ENCODE measurements around the gene MIB2. TPM values are rescaled to one million over a fixed set of nuclear protein-coding genes. Genes with fewer than 3 reads are reported as not detected.

MIB2 gene
- total and polyA plus RNA-seq, 2 experiments from 2014 or later, result 47.5 to 75.3 TPM

- Histone ChIP-seq H3K9me3 (ENCODE audit: low read depth) (no peaks in the 10 kb centered on the region), H3K9me2 (replicated peaks; ENCODE audit: insufficient read depth) (no peaks in the 10 kb centered on the region), H3K36me3 (replicated peaks; ENCODE audit: insufficient read depth, low read depth) (no peaks in the 10 kb centered on the region), H3K4me2 (no peak overlapping the region), H3K79me2 (peaks cover 17% of the 10 kb centered on the region), H3K4me3 (no peak overlapping the region), H3K27me3 (peaks cover under 1% of the 10 kb centered on the region), H3K4me1 (ENCODE audit: insufficient read depth) (peaks cover 3% of the 10 kb centered on the region), H2AFZ (no peak overlapping the region), H3K27ac (no peak overlapping the region), H4K20me1 (ENCODE audit: insufficient read depth, poor library complexity, severe bottlenecking) (peaks cover 2% of the 10 kb centered on the region)
- DNase-seq (ENCODE audit: low spot score), result no peak
- no peak for TF ChIP-seq EZH2phosphoT487 (IDR thresholded peaks at IDR 0.05; ENCODE audit: low read depth, severe bottlenecking, unreplicated experiment)
- no peak for TF ChIP-seq EZH2 (IDR thresholded peaks at IDR 0.05; ENCODE audit: borderline replicate concordance)
- no peak for TF ChIP-seq CTCF (IDR thresholded peaks at IDR 0.05; ENCODE audit: poor library complexity)
- 71% methylated on average over 10 of the region's 10 CpGs for WGBS (ENCODE audit: low lambda C conversion rate, missing lambda C conversion rate)
Measured at GRCh38 chr1:1577367-1578011, 37.8 kb upstream of the MIB2 start.

DNA sequence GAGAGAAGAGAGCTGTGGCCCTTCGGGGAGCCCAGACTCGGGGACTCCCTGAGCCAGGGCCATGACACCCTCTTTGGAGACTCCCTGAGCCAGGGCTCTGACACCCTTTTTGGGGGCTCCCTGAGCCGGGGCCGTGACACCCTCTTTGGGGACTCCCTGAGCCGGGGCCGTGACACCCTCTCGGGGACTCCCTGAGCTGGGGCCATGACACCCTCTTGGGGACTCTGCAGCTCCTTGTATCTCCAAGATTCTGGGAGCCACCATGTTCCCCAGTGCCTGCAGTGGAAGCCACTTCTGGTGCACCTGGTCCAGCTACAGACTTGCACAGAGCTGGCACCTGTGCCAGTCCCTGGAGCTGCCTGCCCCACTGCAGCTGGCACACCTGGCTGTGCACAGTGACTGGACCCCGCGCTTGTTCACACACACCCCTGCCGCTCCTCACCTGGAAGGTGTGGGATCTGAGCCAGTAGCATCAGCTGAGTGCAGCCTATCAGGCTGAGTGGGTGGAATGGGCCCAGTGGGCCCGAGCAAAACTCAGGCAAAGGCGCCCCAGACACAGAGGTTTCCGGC lies 36.8 kb upstream of the MIB2 start:
- H3K9me3 ChIP-seq (ENCODE audit: low read depth), result no peaks in the 10 kb centered on the region
- H3K9me2 ChIP-seq (replicated peaks; ENCODE audit: insufficient read depth), result no peaks in the 10 kb centered on the region
- H3K27me3 ChIP-seq, result peaks cover 2% of the 10 kb centered on the region
- no peak overlapping the region for H3K27ac ChIP-seq
- 92% methylated on average over 13 of the region's 13 CpGs for WGBS (ENCODE audit: low lambda C conversion rate, missing lambda C conversion rate)
- no peaks in the 10 kb centered on the region for H3K36me3 ChIP-seq (replicated peaks; ENCODE audit: insufficient read depth, low read depth)
- no peak overlapping the region for H3K4me3 ChIP-seq
- TF ChIP-seq EZH2phosphoT487 (IDR thresholded peaks at IDR 0.05; ENCODE audit: low read depth, severe bottlenecking, unreplicated experiment), result no peak
- TF ChIP-seq EZH2 (IDR thresholded peaks at IDR 0.05; ENCODE audit: borderline replicate concordance), result no peak
- no peak for TF ChIP-seq CTCF (IDR thresholded peaks at IDR 0.05; ENCODE audit: poor library complexity)
- no peaks in the 10 kb centered on the region for H4K20me1 ChIP-seq (ENCODE audit: insufficient read depth, poor library complexity, severe bottlenecking)
- no peak for DNase-seq (ENCODE audit: low spot score)
- H3K4me1 ChIP-seq (ENCODE audit: insufficient read depth), result peaks cover 3% of the 10 kb centered on the region
- H3K4me2 ChIP-seq, result no peak overlapping the region
- H3K79me2 ChIP-seq, result peaks cover 7% of the 10 kb centered on the region
- H2AFZ ChIP-seq, result no peak overlapping the region

DNA sequence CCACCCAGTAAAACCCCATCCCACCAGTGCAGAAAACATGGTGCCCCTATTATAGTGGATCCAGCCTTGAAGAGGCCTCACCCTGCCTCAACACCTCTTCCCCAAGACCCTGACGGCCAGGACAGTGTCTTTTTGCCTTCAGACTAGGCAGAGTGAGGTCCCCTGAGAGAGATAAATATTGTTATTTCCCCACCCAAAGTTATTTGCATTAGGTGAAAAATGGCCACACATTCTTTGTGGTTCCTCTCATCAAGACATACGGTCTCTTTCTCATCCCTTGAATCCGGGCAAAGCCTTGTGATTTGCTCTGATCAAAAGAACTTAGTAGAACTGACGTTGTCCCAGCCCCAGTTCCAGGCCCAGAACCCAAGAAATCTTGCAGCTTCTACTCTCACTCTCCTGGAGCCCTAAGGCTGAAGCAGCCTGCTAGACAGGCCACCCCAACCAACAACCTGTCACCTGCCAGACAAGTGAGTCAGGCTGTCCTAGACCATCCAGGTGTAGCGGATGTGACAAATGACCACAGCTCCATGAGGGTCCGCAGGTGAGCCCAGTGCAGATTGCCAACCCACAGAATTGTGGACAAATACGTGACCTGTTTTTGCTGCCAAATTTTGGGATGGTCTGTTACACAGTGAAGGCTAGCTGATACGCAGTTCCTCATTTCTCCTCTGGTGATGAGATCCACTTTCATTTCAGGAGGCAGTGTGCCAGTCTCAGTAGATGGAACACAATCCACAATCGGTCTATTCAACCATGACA lies 32.5 kb upstream of the MIB2 start:
- Histone ChIP-seq H3K9me2 (replicated peaks; ENCODE audit: insufficient read depth) (no peaks in the 10 kb centered on the region), H3K79me2 (no peaks in the 10 kb centered on the region), H3K4me2 (no peak overlapping the region), H3K4me1 (ENCODE audit: insufficient read depth) (no peaks in the 10 kb centered on the region), H3K27me3 (peaks cover 13% of the 10 kb centered on the region), H2AFZ (no peak overlapping the region), H3K36me3 (replicated peaks; ENCODE audit: insufficient read depth, low read depth) (no peaks in the 10 kb centered on the region), H3K27ac (no peak overlapping the region), H3K9me3 (ENCODE audit: low read depth) (no peaks in the 10 kb centered on the region), H3K4me3 (no peak overlapping the region), H4K20me1 (ENCODE audit: insufficient read depth, poor library complexity, severe bottlenecking) (no peaks in the 10 kb centered on the region)
- WGBS (ENCODE audit: low lambda C conversion rate, missing lambda C conversion rate), result 73% methylated on average over 9 of the region's 9 CpGs
- no peak for DNase-seq (ENCODE audit: low spot score)
- TF ChIP-seq CTCF (IDR thresholded peaks at IDR 0.05; ENCODE audit: poor library complexity) (no peak), EZH2 (IDR thresholded peaks at IDR 0.05; ENCODE audit: borderline replicate concordance) (no peak), EZH2phosphoT487 (IDR thresholded peaks at IDR 0.05; ENCODE audit: low read depth, severe bottlenecking, unreplicated experiment) (no peak)

Data from hepatocyte (in vitro differentiated cells).